ENCODE measurements around the gene TNFRSF13B. TPM values are rescaled to one million over a fixed set of nuclear protein-coding genes. Genes with fewer than 3 reads are reported as not detected.

TNFRSF13B gene
- polyA plus RNA-seq, 3 donors, result 0.14 to 0.15 TPM; not detected in 1

DNA sequence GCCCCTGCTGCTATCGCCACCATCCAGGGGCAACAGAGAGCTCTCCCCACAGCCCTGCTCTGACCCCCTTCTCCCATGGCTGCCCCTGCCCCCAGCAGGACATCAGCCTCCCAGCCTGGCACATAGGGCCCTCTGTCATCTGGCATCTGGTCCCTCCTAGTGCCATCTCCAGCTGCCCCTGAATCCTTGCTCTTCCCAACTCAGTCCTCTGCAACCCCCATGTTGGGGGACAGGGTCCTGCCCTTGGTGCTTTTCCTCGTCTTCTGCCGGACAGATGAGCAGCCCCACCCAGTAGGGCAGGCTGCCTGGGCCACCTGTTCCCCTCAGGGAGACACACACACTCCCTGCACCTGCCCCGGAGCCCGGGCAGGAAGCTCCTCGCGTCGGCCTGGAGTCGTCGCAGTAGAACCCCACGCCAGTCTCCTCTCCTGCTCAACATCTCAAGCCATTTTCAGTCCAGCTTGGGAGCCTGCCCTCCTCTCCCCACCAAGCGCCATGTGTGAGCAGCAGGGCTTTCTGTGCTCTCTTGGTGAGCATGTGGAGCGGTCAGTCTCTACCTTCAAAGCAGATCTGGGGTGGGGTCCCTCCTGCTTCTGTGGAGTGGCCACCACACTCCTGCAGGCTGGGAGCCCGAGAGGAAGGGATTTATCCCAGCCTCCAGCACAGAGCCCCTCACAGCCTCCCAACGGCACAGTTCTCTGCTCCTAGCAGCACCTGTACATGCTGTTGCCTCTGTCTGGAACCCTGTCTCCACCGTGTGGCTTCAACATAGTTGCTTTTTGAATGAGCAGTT, 28.2 kb downstream of the TNFRSF13B start:
- H3K27ac ChIP-seq (ENCODE audit: low read depth, low read length), result no peak overlapping the region
- 77 to 90% (median 86%) methylated on average over 16 of the region's 16 CpGs for WGBS, 3 donors

DNA sequence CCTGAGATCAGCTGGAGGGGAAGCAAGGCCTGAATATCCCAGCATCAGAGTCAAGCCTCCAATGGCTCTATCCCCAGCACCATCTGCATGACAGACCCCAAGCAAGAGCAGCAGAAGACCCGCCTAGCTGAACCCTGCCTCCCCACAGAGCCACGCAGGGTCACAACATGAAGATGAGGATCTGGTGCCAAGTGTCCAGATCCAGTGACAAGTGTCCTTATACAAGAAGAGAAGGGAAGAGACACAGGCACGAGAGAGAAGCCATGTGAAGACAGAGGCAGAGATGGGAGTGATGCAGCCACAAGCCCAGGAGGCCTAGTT, 28.9 kb downstream of the TNFRSF13B start:
- H3K27ac ChIP-seq (ENCODE audit: low read depth, low read length), result no peak overlapping the region
- WGBS, 3 donors, result 84 to 97% (median 88%) methylated on average over 3 of the region's 3 CpGs

DNA sequence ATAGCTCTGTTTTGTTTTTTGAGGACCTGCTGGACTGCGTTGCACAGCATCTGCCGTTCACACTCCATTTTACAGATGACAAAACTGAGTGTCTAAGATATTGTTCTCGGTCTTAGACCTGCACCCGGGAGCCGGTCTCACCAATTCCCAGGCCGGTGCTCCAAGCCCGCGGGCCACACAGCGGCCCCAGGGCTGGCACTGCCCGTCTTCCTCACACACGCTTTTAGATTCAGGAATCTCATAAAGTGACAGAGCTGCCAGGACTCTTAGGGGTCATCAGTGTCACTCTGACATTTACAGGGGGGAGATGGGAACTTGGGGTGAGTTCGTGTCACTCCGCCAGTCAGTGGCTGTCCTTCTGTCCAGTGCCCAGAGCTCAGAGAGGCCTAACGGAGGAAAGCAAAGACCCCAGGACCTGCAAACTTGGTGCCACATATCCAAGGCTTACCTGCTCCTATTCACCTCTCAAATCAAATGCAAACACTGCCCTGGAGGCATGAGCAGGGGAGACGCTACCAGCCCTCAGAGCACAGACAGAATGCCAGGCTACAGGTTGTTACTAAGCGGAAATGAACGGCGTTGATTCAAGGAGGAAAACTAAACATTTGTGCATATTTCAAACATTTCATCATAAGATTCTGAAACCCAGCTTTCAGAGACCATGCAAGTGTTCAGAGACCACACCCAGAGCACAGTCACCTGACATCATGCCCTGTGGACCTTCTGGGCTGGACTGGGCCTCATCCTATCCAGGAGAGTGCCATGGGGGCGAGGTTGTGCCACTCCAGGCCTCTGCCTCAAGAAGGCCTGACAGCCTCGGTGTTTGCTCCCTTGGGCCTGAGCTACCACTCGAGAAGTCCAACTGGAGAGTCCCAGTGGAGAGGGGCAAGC, 29.5 kb downstream of the TNFRSF13B start:
- WGBS, 3 donors, result 91 to 92% (median 92%) methylated on average over 21 of the region's 21 CpGs
- H3K27ac ChIP-seq (ENCODE audit: low read depth, low read length), result no peak overlapping the region

- H3K27ac ChIP-seq (ENCODE audit: low read depth, low read length), result no peak overlapping the region
- 86 to 88% (median 87%) methylated on average over 15 of the region's 15 CpGs for WGBS, 3 donors
These were observed 30.6 kb downstream of the TNFRSF13B start for GRCh38 chr17:16941072-16942036.

DNA sequence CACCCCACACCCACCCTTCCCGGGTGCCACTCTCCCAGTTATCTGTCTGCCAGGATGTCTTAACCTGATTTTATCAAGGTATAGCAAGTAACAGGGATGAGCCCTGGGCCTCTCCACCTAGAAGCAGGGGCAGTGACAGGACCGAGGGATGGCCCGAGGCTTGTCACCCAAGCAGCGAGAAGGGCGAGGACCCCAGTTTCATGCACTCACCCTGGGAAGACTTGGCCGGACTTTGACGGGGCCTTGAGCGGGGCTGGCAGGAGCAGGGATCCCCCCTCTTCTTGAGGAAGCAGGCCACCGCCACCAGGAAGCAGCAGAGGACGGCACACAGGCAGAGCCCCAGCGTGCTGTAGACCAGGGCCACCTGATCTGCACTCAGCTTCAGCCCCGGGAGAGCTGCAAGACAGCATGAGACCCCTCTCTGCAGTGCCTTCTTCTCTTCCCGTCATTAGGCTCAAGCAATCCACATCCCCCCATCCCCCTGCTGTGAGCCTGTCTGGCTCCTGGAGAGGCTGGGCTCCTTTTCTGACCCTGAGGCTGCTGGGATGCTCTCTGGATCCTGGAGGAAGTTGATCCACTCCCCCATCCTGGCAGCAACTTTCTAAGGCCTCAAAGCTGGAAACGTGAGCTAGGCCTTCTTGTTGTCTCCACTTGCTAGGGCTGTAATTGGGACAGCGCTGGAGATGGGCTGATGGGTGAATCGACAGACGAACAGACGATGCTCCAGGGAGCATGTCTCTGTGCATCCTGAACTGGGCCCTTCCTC, 31.6 kb downstream of the TNFRSF13B start:
- WGBS, 3 donors, result 78 to 83% (median 80%) methylated on average over 18 of the region's 18 CpGs
- H3K27ac ChIP-seq (ENCODE audit: low read depth, low read length), result no peak overlapping the region

- WGBS, 3 donors, result 70 to 85% (median 84%) methylated on average over 21 of the region's 21 CpGs
These were observed 32.3 kb downstream of the TNFRSF13B start for GRCh38 chr17:16939606-16940115.

DNA sequence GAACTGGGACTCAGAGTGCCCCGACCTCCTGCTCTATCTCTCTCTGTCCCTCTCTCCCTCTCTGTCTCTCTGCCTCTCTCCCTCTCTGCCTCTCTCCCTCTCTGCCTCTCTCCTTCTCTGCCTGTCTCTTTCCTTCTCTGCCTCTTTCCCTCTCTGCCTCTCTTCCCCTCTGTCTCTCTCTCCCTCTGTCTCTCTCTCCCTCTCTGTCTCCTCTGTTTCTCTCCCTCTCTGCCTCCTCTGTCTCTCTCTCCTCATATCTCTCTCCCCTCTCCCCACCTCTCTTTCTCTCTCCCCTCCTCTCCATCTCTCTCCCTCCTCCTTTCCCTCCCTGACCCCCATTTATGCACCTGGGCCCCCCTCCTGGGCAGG, 32.7 kb downstream of the TNFRSF13B start:
- WGBS, 3 donors, result 25 to 42% (median 40%) methylated on average over 1 of the region's 1 CpG
- no peak overlapping the region for H3K27ac ChIP-seq (ENCODE audit: low read depth, low read length)

More at GRCh38 chr17:16939606-16940115, 32.3 kb downstream of the TNFRSF13B start:
- no peak overlapping the region for H3K27ac ChIP-seq (ENCODE audit: low read depth, low read length)

- H3K27ac ChIP-seq (ENCODE audit: low read depth, low read length), result no peak overlapping the region
- 59 to 67% (median 66%) methylated on average over 10 to 12 of the region's 12 CpGs for WGBS, 3 donors
These were observed 33.3 kb downstream of the TNFRSF13B start for GRCh38 chr17:16938496-16939207.

DNA sequence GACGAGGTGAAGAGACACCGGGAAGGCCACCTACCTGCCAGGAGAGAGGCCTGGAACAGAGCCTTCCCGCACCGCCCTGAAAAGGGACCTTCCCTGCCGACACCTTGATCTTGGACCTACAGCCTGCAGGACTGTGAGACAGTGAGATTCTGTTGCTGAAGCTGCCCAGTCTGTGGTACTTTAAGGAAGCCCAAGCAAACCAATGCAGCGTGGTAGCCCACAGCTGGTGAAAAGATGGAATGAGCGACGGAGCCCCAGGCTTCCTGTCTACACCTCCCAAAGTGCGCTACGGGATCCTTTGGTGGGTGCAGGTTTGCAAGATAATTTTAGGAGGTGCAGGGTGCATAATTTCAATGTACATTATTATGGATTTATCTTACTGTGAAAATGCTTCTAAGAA, 33.9 kb downstream of the TNFRSF13B start:
- no peak overlapping the region for H3K27ac ChIP-seq (ENCODE audit: low read depth, low read length)
- 78 to 90% (median 85%) methylated on average over 10 of the region's 10 CpGs for WGBS, 3 donors

DNA sequence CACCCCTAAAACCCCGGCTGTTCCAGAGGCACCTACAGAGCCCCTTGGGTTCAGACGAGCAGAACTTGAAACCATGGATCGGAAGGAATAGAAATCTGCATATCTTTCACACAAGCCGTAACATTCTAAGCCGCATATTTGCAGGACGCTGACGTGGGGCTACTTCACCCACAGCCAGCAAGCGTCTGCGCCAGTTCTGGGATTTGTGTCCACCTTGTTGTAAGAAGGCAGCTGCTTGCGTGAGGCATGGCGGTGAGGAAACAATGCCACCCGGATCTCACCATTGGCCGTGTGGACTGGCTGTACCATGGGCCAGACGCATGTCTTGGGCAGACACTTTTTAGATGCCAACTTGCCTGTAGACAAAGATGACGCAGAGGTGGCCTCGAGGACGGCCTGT, 34.5 kb downstream of the TNFRSF13B start:
- H3K27ac ChIP-seq (ENCODE audit: low read depth, low read length), result no peak overlapping the region

GRCh38 chr17:16936536-16937310, 35.2 kb downstream of the TNFRSF13B start:
- H3K27ac ChIP-seq (ENCODE audit: low read depth, low read length), result no peak overlapping the region

More for the DNA sequence above, 34.5 kb downstream of the TNFRSF13B start:
- 87 to 94% (median 92%) methylated on average over 17 of the region's 17 CpGs for WGBS, 3 donors

GRCh38 chr17:16935786-16936185, 36.1 kb downstream of the TNFRSF13B start:
- WGBS, 3 donors, result 96 to 97% (median 96%) methylated on average over 5 of the region's 5 CpGs
- H3K27ac ChIP-seq (ENCODE audit: low read depth, low read length), result no peak overlapping the region

More at GRCh38 chr17:16936536-16937310, 35.2 kb downstream of the TNFRSF13B start:
- 74 to 80% (median 80%) methylated on average over 6 of the region's 6 CpGs for WGBS, 3 donors

- no peak overlapping the region for H3K27ac ChIP-seq (ENCODE audit: low read depth, low read length)
These were observed 36.7 kb downstream of the TNFRSF13B start for GRCh38 chr17:16935241-16935663.

DNA sequence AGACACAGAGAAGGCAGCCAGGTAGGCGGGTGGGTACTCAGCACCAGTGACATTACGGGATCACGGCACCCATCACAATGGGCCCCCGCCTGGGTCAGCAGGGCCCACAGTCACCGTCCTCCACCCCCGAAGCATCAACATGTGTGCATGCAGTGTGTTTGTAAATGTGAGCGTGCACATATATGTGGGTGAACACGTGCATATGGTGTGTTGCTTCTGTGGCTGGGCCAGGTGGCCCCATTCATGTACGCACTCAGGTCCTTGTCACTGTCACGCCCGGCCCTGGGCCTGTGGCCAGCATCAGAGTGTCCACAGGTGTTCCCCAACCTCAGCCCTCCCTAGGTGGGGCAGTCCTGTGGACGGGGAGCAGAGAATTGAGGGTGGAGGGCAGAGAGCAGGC, 37.1 kb downstream of the TNFRSF13B start:
- 95 to 96% (median 96%) methylated on average over 12 of the region's 12 CpGs for WGBS, 3 donors
- H3K27ac ChIP-seq (ENCODE audit: low read depth, low read length), result no peak overlapping the region

More at GRCh38 chr17:16935241-16935663, 36.7 kb downstream of the TNFRSF13B start:
- WGBS, 3 donors, result 95 to 96% (median 95%) methylated on average over 5 of the region's 5 CpGs

- H3K27ac ChIP-seq (ENCODE audit: low read depth, low read length), result no peak overlapping the region
- WGBS, 3 donors, result 94 to 95% (median 94%) methylated on average over 12 of the region's 12 CpGs
These were observed 37.7 kb downstream of the TNFRSF13B start for GRCh38 chr17:16934133-16934795.

Data from adipose tissue (tissue), 3 donors.